CD4-positive, alpha-beta T cell treated with Interleukin-12 subunit alpha and Interleukin-12 subunit beta, for 1 hour (primary cell): Measurements from ENCODE around the gene RPL22L1.
"Not testable (repeated sequence)": the region's sequence is repeated elsewhere in the genome, so short reads cannot be mapped to it uniquely, and the experiment has no call there.

ENCODE experiments used
- DNase-seq: peaks from one replicate; pipeline ENCODE4 v3.0.0-alpha.2; 2020

The RPL22L1 gene

GRCh38 chr3:170826047-170826446 lies 43.9 kb downstream of the RPL22L1 start:
- DNase-seq, result no peak

GRCh38 chr3:170823562-170823961 lies 46.4 kb downstream of the RPL22L1 start:
- not testable (repeated sequence) for DNase-seq

DNA sequence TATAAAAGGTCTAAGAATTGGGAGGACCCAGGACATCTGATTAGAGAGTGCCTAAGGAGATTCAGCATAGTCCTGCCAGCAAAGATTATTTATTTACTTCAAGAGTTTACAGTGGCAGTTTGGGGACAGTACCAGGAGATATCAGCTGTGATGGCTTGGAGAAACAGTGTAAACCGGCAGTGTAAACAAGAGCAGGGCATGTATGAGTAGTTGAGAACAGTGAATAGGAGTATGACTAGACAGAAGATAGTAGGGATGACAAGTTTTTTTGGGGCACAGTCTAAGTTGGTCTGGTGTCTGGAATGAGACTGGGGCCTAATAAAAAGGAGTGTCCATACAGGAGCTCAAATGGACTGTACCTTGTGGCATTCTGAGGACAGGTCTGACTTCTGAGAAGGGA lies 51.7 kb downstream of the RPL22L1 start:
- DNase-seq, result not testable (repeated sequence)

- DNase-seq, result not testable (repeated sequence)
Observed at GRCh38 chr3:170817471-170817870, 52.5 kb downstream of the RPL22L1 start.

- no peak for DNase-seq
Observed at GRCh38 chr3:170816841-170817240, 53.2 kb downstream of the RPL22L1 start.

GRCh38 chr3:170816341-170816740 lies 53.7 kb downstream of the RPL22L1 start:
- no peak for DNase-seq

DNA sequence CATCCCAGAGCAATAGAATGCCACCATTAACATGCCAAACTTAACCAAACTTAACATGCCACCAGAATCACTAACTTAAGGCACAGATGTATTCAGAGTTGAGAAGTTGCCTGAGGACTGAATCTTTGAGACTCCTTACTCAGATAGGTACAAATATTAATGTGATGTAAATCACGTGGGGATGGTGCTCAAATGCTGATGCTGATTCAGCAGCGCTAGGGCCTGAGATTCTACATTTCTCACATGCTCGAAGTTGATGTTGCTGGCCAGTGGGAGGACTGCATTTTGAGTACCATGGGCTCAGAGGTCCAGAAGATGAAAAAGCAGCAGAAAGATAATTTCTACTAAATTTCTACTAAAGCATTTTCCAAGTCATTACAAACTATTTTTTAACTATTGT lies 54.1 kb downstream of the RPL22L1 start:
- no peak for DNase-seq

DNA sequence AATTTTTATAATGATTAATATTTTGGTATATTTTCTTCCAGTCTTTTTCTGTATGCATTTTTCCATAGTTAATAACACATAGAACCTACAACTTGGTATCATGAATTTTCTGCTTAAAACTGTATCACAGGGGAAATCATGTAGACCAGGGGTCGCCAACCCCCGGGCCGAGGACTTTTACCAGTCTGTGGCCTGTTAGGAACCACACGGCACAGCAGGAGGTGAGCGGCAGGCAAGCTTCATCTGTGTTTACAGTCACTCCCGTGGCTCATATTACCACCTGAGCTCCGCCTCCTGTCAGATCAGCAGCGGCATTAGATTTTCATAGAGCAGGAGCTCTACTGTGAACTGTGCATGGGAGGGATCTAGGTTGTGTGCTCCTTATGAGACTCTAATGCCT lies 54.7 kb downstream of the RPL22L1 start:
- no peak for DNase-seq
